Osteocyte (in vitro differentiated cells): ENCODE data around the gene ZNF644. TPM values are rescaled to one million over a fixed set of nuclear protein-coding genes. Genes with fewer than 3 reads are reported as not detected.
A peak's percentile ranks its signal among the peaks of the same experiment; 100 is the strongest.
"Not testable (repeated sequence)": the region's sequence is repeated elsewhere in the genome, so short reads cannot be mapped to it uniquely, and the experiment has no call there.

Source experiments
- DNase-seq: peaks from one replicate; pipeline ENCODE4 v3.0.0; 2021; ENCODE audit warnings: mixed read lengths; ENCODE audit not compliant: unreplicated experiment; ENCODE audit errors: extremely low spot score
- H3K27ac Mint-ChIP-seq: one replicate; pipeline ENCODE4 v1.8.0; 2021; ENCODE audit warnings: mild to moderate bottlenecking, mixed read lengths; ENCODE audit not compliant: unreplicated experiment
- H3K27me3 Mint-ChIP-seq: one replicate; pipeline ENCODE4 v1.8.0; 2021; ENCODE audit warnings: mixed read lengths; ENCODE audit not compliant: unreplicated experiment
- H3K36me3 Mint-ChIP-seq: one replicate; pipeline ENCODE4 v1.8.0; 2021; ENCODE audit warnings: mixed read lengths; ENCODE audit not compliant: unreplicated experiment
- H3K4me1 Mint-ChIP-seq: one replicate; pipeline ENCODE4 v1.8.0; 2021; ENCODE audit warnings: mixed read lengths; ENCODE audit not compliant: unreplicated experiment
- H3K4me3 Mint-ChIP-seq: one replicate; pipeline ENCODE4 v1.8.0; 2021; ENCODE audit warnings: mild to moderate bottlenecking, moderate library complexity, mixed read lengths; ENCODE audit not compliant: unreplicated experiment
- H3K9me3 Mint-ChIP-seq: one replicate; pipeline ENCODE4 v1.8.0; 2021; ENCODE audit warnings: mixed read lengths; ENCODE audit not compliant: unreplicated experiment
- long read RNA-seq: library from polyadenylated mRNA; unstranded; transcript quantifications from one replicate; pipeline ENCODE4 v2.0.0, GENCODE V29; 2021
- total RNA-seq: library from RNA; stranded (reverse); gene quantifications from 2 replicates; pipeline ENCODE4 v1.2.1, GENCODE V29; 2021
- TF ChIP-seq, protein P1 (sequence below): fragments of 200-600 bp; sonication (generic); IDR thresholded peaks from 2 replicates; pipeline ENCODE4 v1.5.0; 2021; ENCODE audit warnings: antibody characterized with exemption, mild to moderate bottlenecking, moderate library complexity

ZNF644 gene
- 54.7 and 57.4 TPM in 2 replicates for total RNA-seq
- long read RNA-seq, transcript ZNF644-211 (3 exons, 514 nt) = major isoform, 71 of 134 reads
- long read RNA-seq, transcript ZNF644-203 (4 exons, 1,253 nt) = minor isoform, 11 of 134 reads
- long read RNA-seq, partial matches to known transcripts = 39 of 134 reads
- long read RNA-seq, other reads (novel, unspliced or antisense) = 10 of 134 reads

- Mint-ChIP-seq H3K27ac (peak within 1 kb of the TSS; percentile 99), H3K4me1 (peaks cover 45% of the 10 kb centered on the region), H3K4me3 (peak within 1 kb of the TSS; percentile 94), H3K9me3 (no peaks in the 10 kb centered on the region), H3K27me3 (peaks cover 1% of the 10 kb centered on the region), H3K36me3 (no peaks in the 10 kb centered on the region)
- DNase-seq = peak; percentile 96
- TF ChIP-seq, protein P1, sequence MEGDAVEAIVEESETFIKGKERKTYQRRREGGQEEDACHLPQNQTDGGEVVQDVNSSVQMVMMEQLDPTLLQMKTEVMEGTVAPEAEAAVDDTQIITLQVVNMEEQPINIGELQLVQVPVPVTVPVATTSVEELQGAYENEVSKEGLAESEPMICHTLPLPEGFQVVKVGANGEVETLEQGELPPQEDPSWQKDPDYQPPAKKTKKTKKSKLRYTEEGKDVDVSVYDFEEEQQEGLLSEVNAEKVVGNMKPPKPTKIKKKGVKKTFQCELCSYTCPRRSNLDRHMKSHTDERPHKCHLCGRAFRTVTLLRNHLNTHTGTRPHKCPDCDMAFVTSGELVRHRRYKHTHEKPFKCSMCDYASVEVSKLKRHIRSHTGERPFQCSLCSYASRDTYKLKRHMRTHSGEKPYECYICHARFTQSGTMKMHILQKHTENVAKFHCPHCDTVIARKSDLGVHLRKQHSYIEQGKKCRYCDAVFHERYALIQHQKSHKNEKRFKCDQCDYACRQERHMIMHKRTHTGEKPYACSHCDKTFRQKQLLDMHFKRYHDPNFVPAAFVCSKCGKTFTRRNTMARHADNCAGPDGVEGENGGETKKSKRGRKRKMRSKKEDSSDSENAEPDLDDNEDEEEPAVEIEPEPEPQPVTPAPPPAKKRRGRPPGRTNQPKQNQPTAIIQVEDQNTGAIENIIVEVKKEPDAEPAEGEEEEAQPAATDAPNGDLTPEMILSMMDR = no peak
Measured at GRCh38 chr1:91021686-91022517, at the start of gene ZNF644. TSS of gene ZNF644 (minus strand) at chr1:91022035. CDS start at chr1:90982353, 39,682 bp downstream.

DNA sequence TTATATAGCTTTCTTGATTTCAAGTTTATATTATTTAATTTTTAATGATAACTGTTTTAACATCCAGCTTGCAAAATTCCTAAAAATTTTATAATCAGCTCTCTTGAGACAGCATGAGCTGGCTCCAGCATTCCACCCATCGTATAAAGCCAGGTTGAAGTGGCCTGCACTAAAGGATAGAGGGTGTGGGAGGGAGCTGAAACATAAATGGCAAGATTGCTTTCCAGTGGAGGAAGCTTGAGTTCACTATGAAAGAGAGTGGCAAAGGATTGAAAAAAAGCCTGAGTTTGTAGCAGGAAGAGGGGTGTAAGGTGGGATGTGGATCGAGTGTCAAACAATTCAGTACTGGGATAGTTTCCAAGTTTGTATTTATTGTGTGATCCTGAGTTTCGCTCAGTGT lies 48.5 kb upstream of the ZNF644 start:
- H3K4me3 Mint-ChIP-seq = no peak overlapping the region
- no peak overlapping the region for H3K27ac Mint-ChIP-seq
- H3K9me3 Mint-ChIP-seq = no peaks in the 10 kb centered on the region
- no peaks in the 10 kb centered on the region for H3K4me1 Mint-ChIP-seq
- DNase-seq = no peak
- no peaks in the 10 kb centered on the region for H3K36me3 Mint-ChIP-seq
- TF ChIP-seq, protein P1 = no peak
- H3K27me3 Mint-ChIP-seq = no peaks in the 10 kb centered on the region

DNA sequence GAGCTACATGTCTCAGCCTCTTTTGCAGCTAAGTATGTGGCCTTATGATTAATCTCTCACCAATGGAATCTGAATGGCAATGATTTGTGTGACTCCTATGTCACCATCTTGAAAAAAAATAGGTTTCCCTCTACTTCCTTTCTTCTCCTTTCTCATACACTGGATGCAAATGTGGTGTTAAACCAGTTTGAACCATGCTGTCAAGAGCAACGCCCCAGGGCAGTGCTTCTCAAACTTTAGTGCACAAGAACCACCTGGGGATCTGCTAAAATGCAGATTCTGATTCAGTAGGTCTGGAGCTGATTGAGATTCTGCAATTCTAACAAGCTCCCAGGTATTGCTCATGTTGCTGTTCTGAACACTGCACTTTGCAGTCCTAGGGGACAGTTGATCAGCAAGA lies 44.7 kb upstream of the ZNF644 start:
- H3K27me3 Mint-ChIP-seq = peaks cover 2% of the 10 kb centered on the region
- H3K4me1 Mint-ChIP-seq = no peaks in the 10 kb centered on the region
- DNase-seq = no peak

DNA sequence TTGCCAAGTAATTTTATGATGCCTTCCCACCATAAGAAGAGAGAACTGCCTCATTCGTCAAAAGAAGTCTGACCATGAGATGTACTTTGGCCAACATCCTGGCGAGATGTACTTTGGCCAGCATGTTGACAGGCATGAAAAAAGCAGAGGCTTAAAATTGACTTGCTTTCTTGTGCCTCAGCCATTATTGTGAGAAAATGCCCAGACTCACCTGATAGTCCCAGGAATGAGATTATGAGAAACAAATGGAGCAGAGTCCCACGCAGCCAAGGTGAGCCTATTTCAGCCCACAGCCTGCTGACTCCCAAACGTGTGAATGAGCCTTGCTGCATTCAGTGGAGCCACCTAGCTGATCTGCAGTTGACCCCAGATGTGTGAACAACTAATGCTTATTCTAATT lies 43.5 kb upstream of the ZNF644 start:
- H3K27me3 Mint-ChIP-seq = peaks cover 2% of the 10 kb centered on the region
- TF ChIP-seq, protein P1 = no peak
- H3K9me3 Mint-ChIP-seq = no peaks in the 10 kb centered on the region
- no peak overlapping the region for H3K27ac Mint-ChIP-seq
- no peak overlapping the region for H3K4me3 Mint-ChIP-seq
- no peaks in the 10 kb centered on the region for H3K4me1 Mint-ChIP-seq
- H3K36me3 Mint-ChIP-seq = no peaks in the 10 kb centered on the region
- no peak for DNase-seq

More for the DNA sequence above, 44.7 kb upstream of the ZNF644 start:
- Mint-ChIP-seq H3K27ac (no peak overlapping the region), H3K4me3 (no peak overlapping the region), H3K9me3 (no peaks in the 10 kb centered on the region), H3K36me3 (no peaks in the 10 kb centered on the region)
- TF ChIP-seq, protein P1 = no peak

GRCh38 chr1:91063403-91063802 lies 41.6 kb upstream of the ZNF644 start:
- not testable (repeated sequence) for H3K27me3 Mint-ChIP-seq, H3K36me3 Mint-ChIP-seq, H3K4me3 Mint-ChIP-seq, H3K27ac Mint-ChIP-seq, DNase-seq, H3K4me1 Mint-ChIP-seq, H3K9me3 Mint-ChIP-seq
